GM23338 (cell line): Measurements from ENCODE around the gene WWOX. TPM values are rescaled to one million over a fixed set of nuclear protein-coding genes. Genes with fewer than 3 reads are reported as not detected.

ENCODE experiments used
- ATAC-seq: fragments of 200-7000 bp; cut with Tn5 transposase; 3 replicates; pipeline ENCODE4 v1.9.1; 2020
- DNase-seq: peaks from one replicate; pipeline ENCODE4 v3.0.0-alpha.2; 2015; ENCODE audit warnings: low spot score
- H2AFZ ChIP-seq: fragments of 200-600 bp; sonication (generic); 2 replicates; pipeline ENCODE4 v1.8.0; 2016; ENCODE audit warnings: antibody characterized with exemption, mild to moderate bottlenecking, moderate library complexity
- H3F3A ChIP-seq: fragments of 200-600 bp; sonication (generic); replicated peaks from 2 replicates; pipeline ENCODE4 v1.8.0; 2017; ENCODE audit warnings: antibody characterized with exemption, mixed run types, low read depth
- H3K27ac ChIP-seq: fragments of 200-600 bp; sonication (generic); 2 replicates; pipeline ENCODE4 v1.6.1; 2016; ENCODE audit warnings: low read depth
- H3K27me3 ChIP-seq: fragments of 200-600 bp; sonication (generic); 2 replicates; pipeline ENCODE4 v1.8.0; 2016; ENCODE audit warnings: mild to moderate bottlenecking, mixed run types, moderate library complexity; ENCODE audit not compliant: insufficient read depth
- H3K36me3 ChIP-seq: fragments of 200-600 bp; sonication (generic); 2 replicates; pipeline ENCODE4 v1.8.0; 2016; ENCODE audit warnings: mild to moderate bottlenecking; ENCODE audit not compliant: insufficient read depth
- H3K4me1 ChIP-seq: fragments of 200-600 bp; sonication (generic); 2 replicates; pipeline ENCODE4 v1.8.0; 2016; ENCODE audit warnings: mild to moderate bottlenecking, moderate library complexity; ENCODE audit not compliant: insufficient read depth
- H3K4me2 ChIP-seq: fragments of 200-600 bp; sonication (generic); 2 replicates; pipeline ENCODE4 v1.7.1; 2017; ENCODE audit warnings: mixed run types
- H3K4me3 ChIP-seq: fragments of 200-600 bp; sonication (generic); 2 replicates; pipeline ENCODE4 v1.6.1; 2016; ENCODE audit warnings: mixed run types
- H3K79me2 ChIP-seq: fragments of 200-600 bp; sonication (generic); replicated peaks from 2 replicates; pipeline ENCODE4 v1.8.0; 2017; ENCODE audit warnings: mild to moderate bottlenecking; ENCODE audit not compliant: insufficient read depth
- H3K9me2 ChIP-seq: fragments of 200-600 bp; sonication (generic); 2 replicates; pipeline ENCODE4 v1.8.0; 2017; ENCODE audit not compliant: insufficient read depth
- H4K20me1 ChIP-seq: fragments of 200-600 bp; sonication (generic); replicated peaks from 2 replicates; pipeline ENCODE4 v1.8.0; 2017; ENCODE audit warnings: mild to moderate bottlenecking; ENCODE audit not compliant: insufficient read depth
- H3K27ac Mint-ChIP-seq: 2 replicates; pipeline ENCODE4 v1.8.0; 2020; ENCODE audit warnings: inconsistent platforms, mild to moderate bottlenecking, moderate library complexity, mixed read lengths
- H3K27me3 Mint-ChIP-seq: 3 replicates; pipeline ENCODE4 v1.8.0; 2022; ENCODE audit warnings: low read depth, mild to moderate bottlenecking, moderate library complexity, mixed read lengths, inconsistent platforms; ENCODE audit not compliant: insufficient read depth, poor library complexity
- H3K36me3 Mint-ChIP-seq: 3 replicates; pipeline ENCODE4 v1.8.0; 2021; ENCODE audit warnings: low read depth, mild to moderate bottlenecking, inconsistent platforms, moderate library complexity, mixed read lengths
- H3K4me1 Mint-ChIP-seq: 3 replicates; pipeline ENCODE4 v1.8.0; 2020; ENCODE audit warnings: mild to moderate bottlenecking, inconsistent platforms, mixed read lengths
- H3K4me3 Mint-ChIP-seq: 3 replicates; pipeline ENCODE4 v1.8.0; 2021; ENCODE audit warnings: moderate library complexity, mild to moderate bottlenecking, inconsistent platforms, mixed read lengths
- H3K9me3 Mint-ChIP-seq: 3 replicates; pipeline ENCODE4 v1.8.0; 2020; ENCODE audit warnings: moderate library complexity, mild to moderate bottlenecking, inconsistent platforms, mixed read lengths
- CREB1 ChIP-seq: fragments of 250-450 bp; sonication (Bioruptor Pico); IDR thresholded peaks from 2 replicates; pipeline ENCODE4 v1.5.0; 2020; ENCODE audit warnings: low read depth, mild to moderate bottlenecking, moderate library complexity
- EZH2 ChIP-seq: fragments of 200-600 bp; sonication (generic); IDR thresholded peaks from one replicate; pipeline ENCODE4 v1.8.0; 2017; ENCODE audit warnings: antibody characterized with exemption, mild to moderate bottlenecking, low read depth; ENCODE audit not compliant: unreplicated experiment
- EZH2phosphoT487 ChIP-seq: fragments of 200-600 bp; sonication (generic); IDR thresholded peaks from one replicate; pipeline ENCODE4 v1.8.1; 2018; ENCODE audit warnings: antibody characterized with exemption; ENCODE audit not compliant: unreplicated experiment
- JUNB ChIP-seq: IDR thresholded peaks from one replicate; pipeline ENCODE4 v1.6.1; 2016; ENCODE audit warnings: antibody characterized with exemption; ENCODE audit not compliant: unreplicated experiment
- NANOG ChIP-seq: IDR thresholded peaks from 2 replicates; pipeline ENCODE4 v1.6.1; 2016; ENCODE audit warnings: antibody characterized with exemption, borderline replicate concordance
- POLR2AphosphoS5 ChIP-seq: IDR thresholded peaks from 2 replicates; pipeline ENCODE4 v1.6.1; 2016; ENCODE audit warnings: antibody characterized with exemption, low read depth
- STAT1 ChIP-seq: IDR thresholded peaks from one replicate; pipeline ENCODE4 v1.6.1; 2016; ENCODE audit warnings: antibody characterized with exemption; ENCODE audit not compliant: unreplicated experiment
- ZNF114 ChIP-seq: fragments of 250-450 bp; sonication (Bioruptor Pico); IDR thresholded peaks from 2 replicates; pipeline ENCODE4 v1.5.0; 2020; ENCODE audit warnings: mild to moderate bottlenecking, moderate library complexity
- ZNF331 ChIP-seq: fragments of 250-450 bp; sonication (Bioruptor Pico); IDR thresholded peaks from 2 replicates; pipeline ENCODE4 v1.5.0; 2020; ENCODE audit warnings: low read depth, mild to moderate bottlenecking, moderate library complexity
- polyA plus RNA-seq: library from polyadenylated mRNA; unstranded; fragments of >200 nt; fragmentation: Nextera tagmentation; extraction: Ambion mirVana; gene quantifications from 2 replicates; pipeline ENCODE4 v1.2.1, GENCODE V29; 2016
- total RNA-seq: library from RNA; depleted of rRNA; stranded (reverse); fragments of >200 nt; shearing (Covaris generic); gene quantifications from 2 replicates; pipeline ENCODE4 v1.2.3, GENCODE V29; 2014
- TF ChIP-seq, protein P1 (sequence below): fragments of 250-450 bp; sonication (Bioruptor Pico); IDR thresholded peaks from 2 replicates; pipeline ENCODE4 v1.5.0; 2020; ENCODE audit warnings: mild to moderate bottlenecking, moderate library complexity
- TF ChIP-seq, protein P2 (sequence below): IDR thresholded peaks from one replicate; pipeline ENCODE4 v1.6.1; 2018; ENCODE audit warnings: antibody characterized with exemption; ENCODE audit not compliant: unreplicated experiment
- TF ChIP-seq, protein P3 (sequence below): IDR thresholded peaks from 2 replicates; pipeline ENCODE4 v1.6.1; 2016; ENCODE audit warnings: antibody characterized with exemption
- TF ChIP-seq, protein P4 (sequence below), 2 experiments: fragments of 200-600 bp in 1 of 2; sonication (generic) in 1 of 2; conservative IDR thresholded peaks; 2 replicates each; pipeline versions ENCODE4 v1.5.1 to v1.6.1; 2016 to 2017; ENCODE audit warnings: antibody characterized with exemption in 2 of 2, low read depth in 2 of 2, mild to moderate bottlenecking in 2 of 2, moderate library complexity in 1 of 2

The WWOX gene
- total and polyA plus RNA-seq, 2 experiments from 2014 or later: 10.0 to 19.3 TPM

DNA sequence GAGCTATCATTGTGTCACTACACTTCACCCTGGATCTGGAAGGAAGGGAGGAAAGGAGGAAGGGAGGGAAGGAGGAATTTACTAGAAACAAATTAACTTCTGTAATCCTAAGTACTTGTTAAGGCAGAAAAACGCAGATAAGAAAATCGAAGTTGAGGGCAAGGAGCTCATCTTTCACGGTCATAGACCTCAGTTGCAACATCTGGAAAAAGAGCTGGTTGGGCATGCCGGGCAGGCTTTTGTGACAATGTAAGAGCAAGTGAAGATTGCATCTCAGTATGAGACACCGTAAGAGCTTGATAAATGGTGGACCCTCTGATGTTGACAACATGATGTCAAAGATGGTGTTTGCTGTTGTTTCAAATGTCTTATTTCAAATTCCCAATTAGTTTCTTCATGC, 779.6 kb downstream of the WWOX start:
- H2AFZ ChIP-seq: no peak overlapping the region
- no peak overlapping the region for H3K4me3 Mint-ChIP-seq
- no peaks in the 10 kb centered on the region; the same call in 2 of the 3 replicates for H3K36me3 Mint-ChIP-seq
- peaks cover 33% of the 10 kb centered on the region for H3K4me1 Mint-ChIP-seq
- H3K79me2 ChIP-seq: no peaks in the 10 kb centered on the region
- no peaks in the 10 kb centered on the region for H3K9me3 Mint-ChIP-seq
- DNase-seq (no peak), ATAC-seq (no peak)
- no peak overlapping the region; the same call in 1 of the 2 replicates for H3K27ac Mint-ChIP-seq
- no peaks in the 10 kb centered on the region for H3K27me3 ChIP-seq
- H4K20me1 ChIP-seq: no peaks in the 10 kb centered on the region
- H3K4me2 ChIP-seq: no peak overlapping the region
- TF ChIP-seq ZNF114 (CRISPR knock-in tag): no peak
- TF ChIP-seq EZH2phosphoT487: no peak
- no peak for TF ChIP-seq JUNB
- TF ChIP-seq, protein P1, sequence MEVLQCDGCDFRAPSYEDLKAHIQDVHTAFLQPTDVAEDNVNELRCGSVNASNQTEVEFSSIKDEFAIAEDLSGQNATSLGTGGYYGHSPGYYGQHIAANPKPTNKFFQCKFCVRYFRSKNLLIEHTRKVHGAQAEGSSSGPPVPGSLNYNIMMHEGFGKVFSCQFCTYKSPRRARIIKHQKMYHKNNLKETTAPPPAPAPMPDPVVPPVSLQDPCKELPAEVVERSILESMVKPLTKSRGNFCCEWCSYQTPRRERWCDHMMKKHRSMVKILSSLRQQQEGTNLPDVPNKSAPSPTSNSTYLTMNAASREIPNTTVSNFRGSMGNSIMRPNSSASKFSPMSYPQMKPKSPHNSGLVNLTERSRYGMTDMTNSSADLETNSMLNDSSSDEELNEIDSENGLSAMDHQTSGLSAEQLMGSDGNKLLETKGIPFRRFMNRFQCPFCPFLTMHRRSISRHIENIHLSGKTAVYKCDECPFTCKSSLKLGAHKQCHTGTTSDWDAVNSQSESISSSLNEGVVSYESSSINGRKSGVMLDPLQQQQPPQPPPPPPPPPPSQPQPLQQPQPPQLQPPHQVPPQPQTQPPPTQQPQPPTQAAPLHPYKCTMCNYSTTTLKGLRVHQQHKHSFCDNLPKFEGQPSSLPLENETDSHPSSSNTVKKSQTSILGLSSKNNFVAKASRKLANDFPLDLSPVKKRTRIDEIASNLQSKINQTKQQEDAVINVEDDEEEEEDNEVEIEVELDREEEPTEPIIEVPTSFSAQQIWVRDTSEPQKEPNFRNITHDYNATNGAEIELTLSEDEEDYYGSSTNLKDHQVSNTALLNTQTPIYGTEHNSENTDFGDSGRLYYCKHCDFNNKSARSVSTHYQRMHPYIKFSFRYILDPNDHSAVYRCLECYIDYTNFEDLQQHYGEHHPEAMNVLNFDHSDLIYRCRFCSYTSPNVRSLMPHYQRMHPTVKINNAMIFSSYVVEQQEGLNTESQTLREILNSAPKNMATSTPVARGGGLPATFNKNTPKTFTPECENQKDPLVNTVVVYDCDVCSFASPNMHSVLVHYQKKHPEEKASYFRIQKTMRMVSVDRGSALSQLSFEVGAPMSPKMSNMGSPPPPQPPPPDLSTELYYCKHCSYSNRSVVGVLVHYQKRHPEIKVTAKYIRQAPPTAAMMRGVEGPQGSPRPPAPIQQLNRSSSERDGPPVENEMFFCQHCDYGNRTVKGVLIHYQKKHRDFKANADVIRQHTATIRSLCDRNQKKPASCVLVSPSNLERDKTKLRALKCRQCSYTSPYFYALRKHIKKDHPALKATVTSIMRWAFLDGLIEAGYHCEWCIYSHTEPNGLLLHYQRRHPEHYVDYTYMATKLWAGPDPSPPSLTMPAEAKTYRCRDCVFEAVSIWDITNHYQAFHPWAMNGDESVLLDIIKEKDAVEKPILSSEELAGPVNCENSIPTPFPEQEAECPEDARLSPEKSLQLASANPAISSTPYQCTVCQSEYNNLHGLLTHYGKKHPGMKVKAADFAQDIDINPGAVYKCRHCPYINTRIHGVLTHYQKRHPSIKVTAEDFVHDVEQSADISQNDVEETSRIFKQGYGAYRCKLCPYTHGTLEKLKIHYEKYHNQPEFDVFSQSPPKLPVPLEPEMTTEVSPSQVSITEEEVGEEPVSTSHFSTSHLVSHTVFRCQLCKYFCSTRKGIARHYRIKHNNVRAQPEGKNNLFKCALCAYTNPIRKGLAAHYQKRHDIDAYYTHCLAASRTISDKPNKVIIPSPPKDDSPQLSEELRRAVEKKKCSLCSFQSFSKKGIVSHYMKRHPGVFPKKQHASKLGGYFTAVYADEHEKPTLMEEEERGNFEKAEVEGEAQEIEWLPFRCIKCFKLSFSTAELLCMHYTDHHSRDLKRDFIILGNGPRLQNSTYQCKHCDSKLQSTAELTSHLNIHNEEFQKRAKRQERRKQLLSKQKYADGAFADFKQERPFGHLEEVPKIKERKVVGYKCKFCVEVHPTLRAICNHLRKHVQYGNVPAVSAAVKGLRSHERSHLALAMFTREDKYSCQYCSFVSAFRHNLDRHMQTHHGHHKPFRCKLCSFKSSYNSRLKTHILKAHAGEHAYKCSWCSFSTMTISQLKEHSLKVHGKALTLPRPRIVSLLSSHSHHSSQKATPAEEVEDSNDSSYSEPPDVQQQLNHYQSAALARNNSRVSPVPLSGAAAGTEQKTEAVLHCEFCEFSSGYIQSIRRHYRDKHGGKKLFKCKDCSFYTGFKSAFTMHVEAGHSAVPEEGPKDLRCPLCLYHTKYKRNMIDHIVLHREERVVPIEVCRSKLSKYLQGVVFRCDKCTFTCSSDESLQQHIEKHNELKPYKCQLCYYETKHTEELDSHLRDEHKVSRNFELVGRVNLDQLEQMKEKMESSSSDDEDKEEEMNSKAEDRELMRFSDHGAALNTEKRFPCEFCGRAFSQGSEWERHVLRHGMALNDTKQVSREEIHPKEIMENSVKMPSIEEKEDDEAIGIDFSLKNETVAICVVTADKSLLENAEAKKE (CRISPR knock-in tag): no peak
- TF ChIP-seq CREB1 (CRISPR knock-in tag): no peak
- TF ChIP-seq, protein P2, sequence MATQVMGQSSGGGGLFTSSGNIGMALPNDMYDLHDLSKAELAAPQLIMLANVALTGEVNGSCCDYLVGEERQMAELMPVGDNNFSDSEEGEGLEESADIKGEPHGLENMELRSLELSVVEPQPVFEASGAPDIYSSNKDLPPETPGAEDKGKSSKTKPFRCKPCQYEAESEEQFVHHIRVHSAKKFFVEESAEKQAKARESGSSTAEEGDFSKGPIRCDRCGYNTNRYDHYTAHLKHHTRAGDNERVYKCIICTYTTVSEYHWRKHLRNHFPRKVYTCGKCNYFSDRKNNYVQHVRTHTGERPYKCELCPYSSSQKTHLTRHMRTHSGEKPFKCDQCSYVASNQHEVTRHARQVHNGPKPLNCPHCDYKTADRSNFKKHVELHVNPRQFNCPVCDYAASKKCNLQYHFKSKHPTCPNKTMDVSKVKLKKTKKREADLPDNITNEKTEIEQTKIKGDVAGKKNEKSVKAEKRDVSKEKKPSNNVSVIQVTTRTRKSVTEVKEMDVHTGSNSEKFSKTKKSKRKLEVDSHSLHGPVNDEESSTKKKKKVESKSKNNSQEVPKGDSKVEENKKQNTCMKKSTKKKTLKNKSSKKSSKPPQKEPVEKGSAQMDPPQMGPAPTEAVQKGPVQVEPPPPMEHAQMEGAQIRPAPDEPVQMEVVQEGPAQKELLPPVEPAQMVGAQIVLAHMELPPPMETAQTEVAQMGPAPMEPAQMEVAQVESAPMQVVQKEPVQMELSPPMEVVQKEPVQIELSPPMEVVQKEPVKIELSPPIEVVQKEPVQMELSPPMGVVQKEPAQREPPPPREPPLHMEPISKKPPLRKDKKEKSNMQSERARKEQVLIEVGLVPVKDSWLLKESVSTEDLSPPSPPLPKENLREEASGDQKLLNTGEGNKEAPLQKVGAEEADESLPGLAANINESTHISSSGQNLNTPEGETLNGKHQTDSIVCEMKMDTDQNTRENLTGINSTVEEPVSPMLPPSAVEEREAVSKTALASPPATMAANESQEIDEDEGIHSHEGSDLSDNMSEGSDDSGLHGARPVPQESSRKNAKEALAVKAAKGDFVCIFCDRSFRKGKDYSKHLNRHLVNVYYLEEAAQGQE: no peak
- TF ChIP-seq NANOG: no peak
- no peak for TF ChIP-seq EZH2
- no peak for TF ChIP-seq POLR2AphosphoS5
- TF ChIP-seq, protein P3, sequence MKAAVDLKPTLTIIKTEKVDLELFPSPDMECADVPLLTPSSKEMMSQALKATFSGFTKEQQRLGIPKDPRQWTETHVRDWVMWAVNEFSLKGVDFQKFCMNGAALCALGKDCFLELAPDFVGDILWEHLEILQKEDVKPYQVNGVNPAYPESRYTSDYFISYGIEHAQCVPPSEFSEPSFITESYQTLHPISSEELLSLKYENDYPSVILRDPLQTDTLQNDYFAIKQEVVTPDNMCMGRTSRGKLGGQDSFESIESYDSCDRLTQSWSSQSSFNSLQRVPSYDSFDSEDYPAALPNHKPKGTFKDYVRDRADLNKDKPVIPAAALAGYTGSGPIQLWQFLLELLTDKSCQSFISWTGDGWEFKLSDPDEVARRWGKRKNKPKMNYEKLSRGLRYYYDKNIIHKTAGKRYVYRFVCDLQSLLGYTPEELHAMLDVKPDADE: no peak
- TF ChIP-seq STAT1: no peak
- TF ChIP-seq, protein P4, sequence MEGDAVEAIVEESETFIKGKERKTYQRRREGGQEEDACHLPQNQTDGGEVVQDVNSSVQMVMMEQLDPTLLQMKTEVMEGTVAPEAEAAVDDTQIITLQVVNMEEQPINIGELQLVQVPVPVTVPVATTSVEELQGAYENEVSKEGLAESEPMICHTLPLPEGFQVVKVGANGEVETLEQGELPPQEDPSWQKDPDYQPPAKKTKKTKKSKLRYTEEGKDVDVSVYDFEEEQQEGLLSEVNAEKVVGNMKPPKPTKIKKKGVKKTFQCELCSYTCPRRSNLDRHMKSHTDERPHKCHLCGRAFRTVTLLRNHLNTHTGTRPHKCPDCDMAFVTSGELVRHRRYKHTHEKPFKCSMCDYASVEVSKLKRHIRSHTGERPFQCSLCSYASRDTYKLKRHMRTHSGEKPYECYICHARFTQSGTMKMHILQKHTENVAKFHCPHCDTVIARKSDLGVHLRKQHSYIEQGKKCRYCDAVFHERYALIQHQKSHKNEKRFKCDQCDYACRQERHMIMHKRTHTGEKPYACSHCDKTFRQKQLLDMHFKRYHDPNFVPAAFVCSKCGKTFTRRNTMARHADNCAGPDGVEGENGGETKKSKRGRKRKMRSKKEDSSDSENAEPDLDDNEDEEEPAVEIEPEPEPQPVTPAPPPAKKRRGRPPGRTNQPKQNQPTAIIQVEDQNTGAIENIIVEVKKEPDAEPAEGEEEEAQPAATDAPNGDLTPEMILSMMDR (conservative IDR thresholded peaks at IDR 0.05; ENCODE audit: low read depth in 2 of 2): no peak
- no peak for TF ChIP-seq ZNF331
- no peaks in the 10 kb centered on the region for H3K36me3 ChIP-seq
- H3F3A ChIP-seq: no peaks in the 10 kb centered on the region
- no peak overlapping the region for H3K4me3 ChIP-seq
- no peaks in the 10 kb centered on the region for H3K27me3 Mint-ChIP-seq
- H3K9me2 ChIP-seq: peaks cover 7% of the 10 kb centered on the region; the same call in 1 of the 2 replicates
- peaks cover 22% of the 10 kb centered on the region for H3K4me1 ChIP-seq
- H3K27ac ChIP-seq: no peak overlapping the region
